Endometrium (tissue), 2 donors: Measurements from ENCODE around the gene GNAS.

Experiments used
- FAIRE-seq: peaks from 2 replicates; lab custom pipeline; 2012; peaks lifted over from hg19 to GRCh38; lab: Jason Lieb, UNC
- donor health status: control.
- donor health status: control.

GNAS gene

GRCh38 chr20:58898629-58899408 is 46.3 kb downstream of the GNAS start:
- FAIRE-seq = no peak

- no peak for FAIRE-seq
These were observed 47.0 kb downstream of the GNAS start for GRCh38 chr20:58899512-58899911.

DNA sequence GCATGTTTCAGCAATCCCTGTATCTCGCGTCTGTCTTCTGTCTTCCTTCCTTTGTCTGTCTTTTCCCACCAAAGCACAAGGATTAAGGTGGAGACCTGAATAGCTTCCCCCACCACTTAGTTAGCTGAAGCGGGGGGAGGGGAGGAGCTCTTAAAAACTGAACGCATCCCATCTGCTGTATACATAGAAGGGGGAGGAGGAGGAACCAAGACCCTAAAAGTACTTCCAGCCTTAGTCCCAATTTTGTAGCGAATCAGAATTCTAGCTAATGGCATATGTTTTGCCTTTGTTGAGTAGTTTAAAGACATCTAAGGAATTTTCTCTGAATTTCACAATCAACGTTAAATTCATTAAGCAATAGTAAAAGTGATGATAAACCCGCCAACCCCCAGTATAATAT is 47.9 kb downstream of the GNAS start:
- no peak for FAIRE-seq

DNA sequence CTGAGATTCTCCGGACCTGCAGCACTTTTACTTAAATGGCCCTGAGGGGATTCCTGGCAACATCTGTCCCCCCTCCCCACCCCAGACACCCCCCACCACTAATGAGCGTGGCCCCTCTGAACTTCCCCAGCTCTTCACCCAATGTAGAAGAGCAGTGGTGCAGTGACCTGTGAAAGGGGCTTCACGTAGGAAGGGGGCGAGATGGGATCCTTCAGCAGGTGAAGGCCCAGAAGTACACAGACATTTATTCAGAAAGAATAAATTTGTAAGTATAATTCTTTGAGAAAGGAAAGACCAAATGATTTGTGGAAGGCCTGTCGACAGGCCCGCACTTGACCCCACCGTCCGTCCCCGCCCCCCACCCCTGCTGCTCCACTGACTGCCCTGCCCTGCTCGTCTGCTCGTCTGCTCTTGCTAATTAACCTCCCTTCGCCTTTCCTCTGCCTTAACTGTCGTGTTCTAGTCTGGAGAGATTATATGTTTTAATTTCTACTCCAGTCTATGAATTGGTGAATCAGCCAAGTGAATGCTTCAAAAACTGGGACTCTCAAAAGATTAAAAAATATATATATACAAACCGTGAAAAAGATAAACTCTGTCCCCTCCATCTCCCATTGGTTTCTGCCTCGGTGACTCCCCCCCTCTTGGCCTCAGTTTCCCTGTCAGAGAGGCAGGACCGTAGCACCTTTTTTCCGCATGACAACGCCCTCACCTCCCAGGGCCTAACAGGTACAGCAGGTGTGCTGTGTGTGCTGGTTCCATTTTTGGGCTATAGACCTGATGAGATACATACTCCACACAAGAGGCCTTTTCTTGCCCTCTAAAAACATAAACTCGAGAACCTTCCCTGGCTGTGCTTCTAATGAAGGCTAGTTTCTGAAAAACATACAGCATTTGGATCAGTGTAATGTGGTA is 49.2 kb downstream of the GNAS start:
- no peak for FAIRE-seq

GRCh38 chr20:58903614-58904013 is 51.1 kb downstream of the GNAS start:
- FAIRE-seq = no peak

DNA sequence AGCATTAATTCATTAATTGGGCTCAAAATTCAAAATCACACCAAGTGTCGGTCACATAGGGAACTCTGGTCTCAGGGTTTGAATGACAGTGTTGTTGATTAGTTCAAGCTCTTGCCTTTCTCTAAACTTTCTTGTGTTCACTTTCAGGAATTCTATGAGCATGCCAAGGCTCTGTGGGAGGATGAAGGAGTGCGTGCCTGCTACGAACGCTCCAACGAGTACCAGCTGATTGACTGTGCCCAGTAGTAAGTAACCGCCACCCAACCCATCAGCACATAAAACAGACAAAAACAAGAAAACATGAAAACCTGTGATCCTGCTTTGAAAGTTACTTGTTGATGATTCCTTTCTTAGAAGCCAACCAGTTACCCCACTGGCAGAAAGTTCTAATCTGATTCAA is 52.7 kb downstream of the GNAS start:
- FAIRE-seq = no peak

- no peak for FAIRE-seq
These were observed 53.6 kb downstream of the GNAS start for GRCh38 chr20:58906111-58906510.

DNA sequence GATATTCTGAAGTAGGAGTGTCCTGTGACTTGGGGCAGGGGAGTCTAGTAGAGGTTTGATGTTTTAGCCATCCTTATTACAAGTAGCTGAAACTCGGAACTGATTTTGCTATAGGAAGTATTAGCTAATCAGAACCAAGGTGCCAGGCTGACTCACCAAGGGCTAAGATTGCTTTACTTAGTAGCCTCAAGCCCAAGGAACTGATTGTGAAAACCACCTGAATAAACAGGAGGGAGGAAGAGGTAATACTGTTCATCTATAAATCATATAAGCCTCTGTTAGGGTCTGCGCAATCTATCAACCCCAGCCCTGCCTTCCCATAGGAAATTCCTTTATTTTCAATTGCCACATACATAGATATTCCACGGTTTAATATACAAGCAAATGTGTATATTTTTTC is 54.4 kb downstream of the GNAS start:
- FAIRE-seq = no peak

- FAIRE-seq = no peak
These were observed 55.0 kb downstream of the GNAS start for GRCh38 chr20:58907320-58908137.

- no peak for FAIRE-seq
These were observed 55.7 kb downstream of the GNAS start for GRCh38 chr20:58908221-58908620.

- no peak for FAIRE-seq
These were observed 56.4 kb downstream of the GNAS start for GRCh38 chr20:58908941-58909340.

- FAIRE-seq = no peak
These were observed 57.1 kb downstream of the GNAS start for GRCh38 chr20:58909585-58909984.

DNA sequence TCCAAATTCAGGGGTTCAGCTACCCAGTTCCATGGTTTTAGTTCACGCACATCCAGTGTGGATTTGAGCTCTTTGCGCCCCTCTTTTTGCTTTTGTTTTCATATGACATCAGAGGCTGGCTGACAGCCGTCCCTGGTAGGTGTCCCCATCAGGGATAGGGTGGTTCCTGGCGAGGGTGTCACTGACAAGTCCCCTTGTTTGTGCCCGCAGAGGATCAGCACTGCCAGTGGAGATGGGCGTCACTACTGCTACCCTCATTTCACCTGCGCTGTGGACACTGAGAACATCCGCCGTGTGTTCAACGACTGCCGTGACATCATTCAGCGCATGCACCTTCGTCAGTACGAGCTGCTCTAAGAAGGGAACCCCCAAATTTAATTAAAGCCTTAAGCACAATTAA is 58.0 kb downstream of the GNAS start:
- FAIRE-seq = no peak

DNA sequence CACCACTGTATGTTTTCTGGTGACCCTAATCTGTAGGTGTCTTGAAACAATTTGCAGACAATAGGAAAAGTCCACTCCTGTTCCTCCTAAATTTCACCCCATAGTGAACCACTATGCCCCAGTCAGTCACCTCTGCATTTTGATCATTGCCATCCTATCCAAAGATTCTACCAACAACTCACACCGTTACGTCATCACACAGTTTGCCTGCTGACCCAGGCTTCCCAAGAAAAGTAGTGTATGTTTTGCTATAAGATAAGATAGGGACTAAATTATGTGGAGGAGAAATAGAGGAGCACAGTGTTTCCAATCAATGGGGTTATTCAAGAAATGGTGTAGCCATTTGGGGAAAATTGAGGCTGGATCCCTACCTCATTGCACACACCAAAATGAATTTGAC is 58.8 kb downstream of the GNAS start:
- FAIRE-seq = no peak

GRCh38 chr20:58911970-58912369 is 59.5 kb downstream of the GNAS start:
- no peak for FAIRE-seq

- FAIRE-seq = no peak
These were observed 60.6 kb downstream of the GNAS start for GRCh38 chr20:58913079-58913478.

DNA sequence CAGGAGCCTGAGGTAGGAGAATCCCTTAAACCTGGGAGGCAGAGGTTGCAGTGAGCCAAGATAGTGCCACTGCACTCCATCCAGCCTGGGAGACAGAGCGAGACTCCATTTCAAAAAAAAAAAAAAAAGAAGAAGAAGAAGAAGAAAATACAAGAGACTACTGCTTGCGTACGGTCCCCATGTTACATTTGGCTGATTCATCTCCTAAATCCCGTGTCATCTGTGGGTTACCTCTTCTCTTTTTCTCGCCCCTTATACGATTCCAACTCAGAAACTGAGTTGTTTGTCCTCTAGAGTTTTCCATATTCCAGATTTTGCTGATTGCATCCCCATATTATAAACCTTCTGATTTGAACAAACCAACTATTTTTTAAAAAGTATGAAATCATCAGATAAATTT is 66.1 kb downstream of the GNAS start:
- no peak for FAIRE-seq

GRCh38 chr20:58921564-58921963 is 69.0 kb downstream of the GNAS start:
- no peak for FAIRE-seq

- no peak for FAIRE-seq
These were observed 69.5 kb downstream of the GNAS start for GRCh38 chr20:58922036-58922435.

- no peak for FAIRE-seq
These were observed 70.7 kb downstream of the GNAS start for GRCh38 chr20:58923117-58923712.

GRCh38 chr20:58926802-58927489 is 74.4 kb downstream of the GNAS start:
- no peak for FAIRE-seq
